Suprapubic skin (tissue), 4 donors: ENCODE results near the gene SLC19A2. TPM values are rescaled to one million over a fixed set of nuclear protein-coding genes. Genes with fewer than 3 reads are reported as not detected.

Experiments used
- DNase-seq, 2 donors: peaks; one replicate each; pipeline ENCODE4 v3.0.0-alpha.2; 2019; ENCODE audit warnings: low spot score in 2 of 2
- H3K27ac ChIP-seq: fragments of 200-600 bp; sonication (generic); one replicate; pipeline ENCODE4 v1.5.1; 2019
- H3K27me3 ChIP-seq: fragments of 200-600 bp; sonication (generic); one replicate; pipeline ENCODE4 v1.5.1; 2019
- H3K36me3 ChIP-seq: fragments of 200-600 bp; sonication (generic); one replicate; pipeline ENCODE4 v1.5.1; 2019
- H3K4me1 ChIP-seq: fragments of 200-600 bp; sonication (generic); one replicate; pipeline ENCODE4 v1.5.1; 2019
- H3K4me3 ChIP-seq: fragments of 200-600 bp; sonication (generic); one replicate; pipeline ENCODE4 v1.5.1; 2019; ENCODE audit warnings: mild to moderate bottlenecking
- H3K9me3 ChIP-seq: fragments of 200-600 bp; sonication (generic); one replicate; pipeline ENCODE4 v1.5.1; 2019
- EP300 ChIP-seq: sonication (generic); formaldehyde crosslinking; IDR thresholded peaks from one replicate; pipeline ENCODE4 v1.6.1; 2017; ENCODE audit warnings: antibody characterized with exemption
- POLR2A ChIP-seq, 2 donors: fragments of 450-650 bp; IDR thresholded peaks; one replicate each; pipeline ENCODE4 v1.6.1; 2017; ENCODE audit warnings: antibody characterized with exemption in 2 of 2, mild to moderate bottlenecking in 2 of 2, moderate library complexity in 2 of 2
- POLR2AphosphoS5 ChIP-seq, 3 donors: sonication (generic); formaldehyde crosslinking; IDR thresholded peaks; one replicate each; pipeline ENCODE4 v1.6.1; 2017; ENCODE audit warnings: antibody characterized with exemption in 3 of 3
- WGBS: methylation state at CpG from one replicate; pipeline ENCODE4 v1.1.5; 2018; 5-methylcytosine and 5-hydroxymethylcytosine counted together
- total RNA-seq, 4 donors: library from RNA; depleted of rRNA; stranded (reverse); fragments of >200 nt; gene quantifications; one replicate each; pipeline ENCODE4 v1.1.0, GENCODE V29; 2016
- TF ChIP-seq, protein P1 (sequence below), 2 donors: fragments of 200-600 bp in 1 of 2; fragments of 450-650 bp in 1 of 2; sonication (generic) in 1 of 2; IDR thresholded peaks; one replicate each; pipeline ENCODE4 v1.5.1; 2016 to 2019; ENCODE audit warnings: antibody characterized with exemption in 2 of 2, mild to moderate bottlenecking in 1 of 2, moderate library complexity in 1 of 2

The SLC19A2 gene
- total RNA-seq, 4 donors from 2014 or later = 21.9 to 38.7 (median 30.5) TPM

DNA sequence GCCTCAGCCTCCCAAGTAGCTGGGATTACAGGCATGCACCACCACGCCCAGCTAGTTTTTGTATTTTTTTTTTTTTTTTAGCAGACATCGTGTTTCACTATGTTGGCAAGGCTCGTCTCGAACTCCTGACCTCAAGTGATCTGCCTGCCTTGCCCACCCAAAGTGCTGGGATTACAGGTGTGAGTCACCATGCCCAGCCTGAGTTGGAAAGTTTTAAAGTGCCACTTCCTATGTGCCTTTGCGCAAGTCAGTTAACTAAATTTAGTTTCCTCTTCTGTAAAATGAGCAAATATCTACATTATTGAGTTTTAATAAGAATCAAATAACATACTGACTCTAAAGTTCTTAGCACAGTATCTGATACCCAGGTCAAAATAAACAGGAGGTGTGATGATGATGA is 12.4 kb downstream of the SLC19A2 start:
- WGBS = 88% methylated on average over 5 of the region's 5 CpGs
- H3K36me3 ChIP-seq = peaks cover 27% of the 10 kb centered on the region
- H3K27me3 ChIP-seq = no peaks in the 10 kb centered on the region
- H3K9me3 ChIP-seq = no peaks in the 10 kb centered on the region
- no peak for DNase-seq
- no peaks in the 10 kb centered on the region for H3K4me1 ChIP-seq
- H3K27ac ChIP-seq = no peak overlapping the region
- TF ChIP-seq, protein P1, sequence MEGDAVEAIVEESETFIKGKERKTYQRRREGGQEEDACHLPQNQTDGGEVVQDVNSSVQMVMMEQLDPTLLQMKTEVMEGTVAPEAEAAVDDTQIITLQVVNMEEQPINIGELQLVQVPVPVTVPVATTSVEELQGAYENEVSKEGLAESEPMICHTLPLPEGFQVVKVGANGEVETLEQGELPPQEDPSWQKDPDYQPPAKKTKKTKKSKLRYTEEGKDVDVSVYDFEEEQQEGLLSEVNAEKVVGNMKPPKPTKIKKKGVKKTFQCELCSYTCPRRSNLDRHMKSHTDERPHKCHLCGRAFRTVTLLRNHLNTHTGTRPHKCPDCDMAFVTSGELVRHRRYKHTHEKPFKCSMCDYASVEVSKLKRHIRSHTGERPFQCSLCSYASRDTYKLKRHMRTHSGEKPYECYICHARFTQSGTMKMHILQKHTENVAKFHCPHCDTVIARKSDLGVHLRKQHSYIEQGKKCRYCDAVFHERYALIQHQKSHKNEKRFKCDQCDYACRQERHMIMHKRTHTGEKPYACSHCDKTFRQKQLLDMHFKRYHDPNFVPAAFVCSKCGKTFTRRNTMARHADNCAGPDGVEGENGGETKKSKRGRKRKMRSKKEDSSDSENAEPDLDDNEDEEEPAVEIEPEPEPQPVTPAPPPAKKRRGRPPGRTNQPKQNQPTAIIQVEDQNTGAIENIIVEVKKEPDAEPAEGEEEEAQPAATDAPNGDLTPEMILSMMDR (IDR thresholded peaks at IDR 0.05) = no peak
- TF ChIP-seq POLR2A (IDR thresholded peaks at IDR 0.05) = no peak
- TF ChIP-seq POLR2AphosphoS5 (IDR thresholded peaks at IDR 0.05) = no peak
- TF ChIP-seq EP300 = no peak
- no peak overlapping the region for H3K4me3 ChIP-seq

DNA sequence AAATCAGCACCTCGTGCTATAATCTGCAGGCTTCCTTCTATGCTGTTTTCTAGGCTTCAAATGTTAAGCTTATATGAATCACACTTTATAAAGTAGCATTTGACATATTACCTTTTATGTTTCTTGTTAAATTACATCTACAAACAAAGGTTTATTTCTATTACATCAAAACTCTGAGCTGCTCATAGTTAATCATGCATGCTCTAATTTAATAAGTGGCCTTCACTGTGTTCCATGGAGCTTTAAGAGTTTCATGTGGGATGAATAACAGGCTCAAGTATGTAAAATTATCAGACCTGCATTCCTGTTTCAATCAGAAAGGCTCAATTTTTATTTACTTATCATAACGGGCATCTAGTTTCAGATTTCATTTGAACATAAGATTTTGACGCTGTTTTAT is 13.0 kb downstream of the SLC19A2 start:
- H3K9me3 ChIP-seq = no peaks in the 10 kb centered on the region
- peaks cover 31% of the 10 kb centered on the region for H3K36me3 ChIP-seq
- no peak overlapping the region for H3K4me3 ChIP-seq
- H3K27me3 ChIP-seq = no peaks in the 10 kb centered on the region
- no peaks in the 10 kb centered on the region for H3K4me1 ChIP-seq
- 94% methylated on average over 3 of the region's 3 CpGs for WGBS
- H3K27ac ChIP-seq = no peak overlapping the region
- TF ChIP-seq, protein P1 (IDR thresholded peaks at IDR 0.05) = no peak
- no peak for TF ChIP-seq EP300
- no peak for TF ChIP-seq POLR2AphosphoS5 (IDR thresholded peaks at IDR 0.05)
- no peak for TF ChIP-seq POLR2A (IDR thresholded peaks at IDR 0.05)
- DNase-seq = no peak

DNA sequence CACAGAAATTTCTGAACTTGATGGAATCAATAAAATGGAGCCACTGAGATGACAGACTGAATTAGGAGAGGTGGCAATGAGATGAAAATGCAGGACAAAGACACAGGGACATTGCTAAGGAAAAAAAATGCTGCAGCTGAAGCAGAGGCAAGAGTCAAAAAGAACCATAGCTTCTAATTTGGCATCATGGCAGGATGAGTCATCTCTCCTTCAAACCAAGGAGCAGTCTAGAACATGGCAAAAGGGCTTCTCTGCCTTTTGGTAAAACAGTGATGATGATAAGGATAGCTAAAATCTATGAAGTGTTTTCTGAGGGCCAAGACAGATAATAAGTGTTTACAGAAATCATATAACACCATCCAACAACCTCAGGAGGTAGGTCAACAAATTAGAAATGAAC is 16.8 kb downstream of the SLC19A2 start:
- Histone ChIP-seq H3K36me3 (peaks cover 27% of the 10 kb centered on the region), H3K27me3 (no peaks in the 10 kb centered on the region), H3K4me1 (no peaks in the 10 kb centered on the region), H3K27ac (no peak overlapping the region), H3K9me3 (no peaks in the 10 kb centered on the region), H3K4me3 (no peak overlapping the region)
- DNase-seq = no peak
- TF ChIP-seq EP300 (no peak), POLR2AphosphoS5 (IDR thresholded peaks at IDR 0.05) (no peak), POLR2A (IDR thresholded peaks at IDR 0.05) (no peak)
- TF ChIP-seq, protein P1 (IDR thresholded peaks at IDR 0.05) = no peak

DNA sequence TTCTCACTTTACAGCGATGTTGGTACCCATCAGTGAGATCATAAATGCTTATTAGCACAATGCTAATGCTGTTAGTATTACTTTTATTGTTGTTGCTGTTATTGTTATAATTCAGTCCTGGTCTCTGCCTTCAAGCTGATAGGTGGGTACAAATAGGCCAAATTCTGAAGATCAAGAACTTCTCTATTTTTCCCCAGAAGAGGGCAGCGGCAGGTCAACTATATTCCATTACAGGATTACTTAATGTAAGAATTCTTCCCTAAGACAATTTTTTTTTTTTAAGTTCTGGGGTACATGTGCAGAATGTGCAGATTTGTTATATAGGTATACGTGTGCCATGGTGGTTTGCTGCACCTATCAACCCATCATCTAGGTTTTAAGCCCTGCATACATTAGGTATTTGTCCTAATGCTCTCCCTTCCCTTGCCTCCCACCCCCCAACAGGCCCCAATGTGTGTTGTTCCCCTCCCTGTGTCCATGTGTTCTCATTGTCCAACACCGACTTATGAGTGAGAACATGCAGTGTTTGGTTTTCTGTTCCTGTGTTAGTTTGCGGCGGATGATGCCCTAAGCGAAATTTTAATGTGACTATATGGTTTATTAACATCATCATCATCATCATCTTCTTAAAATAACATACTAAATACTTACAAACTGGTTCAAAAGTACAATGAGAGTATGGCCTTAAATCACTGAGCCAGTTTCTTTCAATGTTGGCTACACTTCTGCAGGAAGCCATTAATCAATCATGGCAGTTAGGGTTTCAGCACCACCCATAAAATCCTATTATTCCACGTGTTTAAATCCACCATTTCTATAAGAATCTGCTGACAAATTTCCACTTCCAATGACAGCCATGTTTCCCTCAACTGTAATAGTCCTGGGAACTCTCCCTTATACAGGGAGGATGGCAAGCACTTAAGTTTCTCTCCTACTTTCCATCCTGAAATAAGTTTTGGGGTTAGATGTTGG is 19.2 kb downstream of the SLC19A2 start:
- Histone ChIP-seq H3K36me3 (peaks cover 27% of the 10 kb centered on the region), H3K9me3 (no peaks in the 10 kb centered on the region), H3K4me1 (no peaks in the 10 kb centered on the region), H3K27me3 (no peaks in the 10 kb centered on the region), H3K4me3 (no peak overlapping the region), H3K27ac (no peak overlapping the region)
- TF ChIP-seq POLR2A (IDR thresholded peaks at IDR 0.05) = no peak
- TF ChIP-seq, protein P1 (IDR thresholded peaks at IDR 0.05) = peak; percentile 22 to 23
- no peak for DNase-seq
- 76% methylated on average over 8 of the region's 8 CpGs for WGBS

DNA sequence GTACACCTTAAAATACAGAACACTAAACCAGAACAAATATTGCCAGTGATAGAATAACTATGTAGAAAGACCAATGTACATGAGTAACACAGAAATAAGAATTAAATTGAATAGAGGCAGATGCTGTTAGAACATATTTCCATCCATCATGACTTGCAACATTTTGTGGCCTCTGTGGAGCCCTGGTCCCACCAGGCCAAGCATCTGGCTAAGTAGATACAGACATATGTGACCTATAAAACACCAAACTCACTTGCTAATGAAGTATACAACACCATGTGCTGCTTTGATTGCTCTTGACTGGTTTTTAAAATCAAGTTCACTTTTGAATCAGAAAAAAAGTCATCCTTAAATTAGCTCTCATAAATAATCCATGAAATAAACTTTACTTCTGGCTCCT is 20.5 kb downstream of the SLC19A2 start:
- no peaks in the 10 kb centered on the region for H3K9me3 ChIP-seq
- peaks cover 6% of the 10 kb centered on the region for H3K27me3 ChIP-seq
- H3K4me3 ChIP-seq = no peak overlapping the region
- no peak for DNase-seq
- TF ChIP-seq POLR2A (IDR thresholded peaks at IDR 0.05) (no peak), EP300 (no peak), POLR2AphosphoS5 (IDR thresholded peaks at IDR 0.05) (no peak)
- TF ChIP-seq, protein P1 (IDR thresholded peaks at IDR 0.05) = no peak
- H3K36me3 ChIP-seq = peaks cover 27% of the 10 kb centered on the region
- H3K4me1 ChIP-seq = peaks cover 5% of the 10 kb centered on the region
- H3K27ac ChIP-seq = no peak overlapping the region
